ENCODE results near the gene HSPH1.
"Not testable (repeated sequence)": the region's sequence is repeated elsewhere in the genome, so short reads cannot be mapped to it uniquely, and the experiment has no call there.

Gene HSPH1

DNA sequence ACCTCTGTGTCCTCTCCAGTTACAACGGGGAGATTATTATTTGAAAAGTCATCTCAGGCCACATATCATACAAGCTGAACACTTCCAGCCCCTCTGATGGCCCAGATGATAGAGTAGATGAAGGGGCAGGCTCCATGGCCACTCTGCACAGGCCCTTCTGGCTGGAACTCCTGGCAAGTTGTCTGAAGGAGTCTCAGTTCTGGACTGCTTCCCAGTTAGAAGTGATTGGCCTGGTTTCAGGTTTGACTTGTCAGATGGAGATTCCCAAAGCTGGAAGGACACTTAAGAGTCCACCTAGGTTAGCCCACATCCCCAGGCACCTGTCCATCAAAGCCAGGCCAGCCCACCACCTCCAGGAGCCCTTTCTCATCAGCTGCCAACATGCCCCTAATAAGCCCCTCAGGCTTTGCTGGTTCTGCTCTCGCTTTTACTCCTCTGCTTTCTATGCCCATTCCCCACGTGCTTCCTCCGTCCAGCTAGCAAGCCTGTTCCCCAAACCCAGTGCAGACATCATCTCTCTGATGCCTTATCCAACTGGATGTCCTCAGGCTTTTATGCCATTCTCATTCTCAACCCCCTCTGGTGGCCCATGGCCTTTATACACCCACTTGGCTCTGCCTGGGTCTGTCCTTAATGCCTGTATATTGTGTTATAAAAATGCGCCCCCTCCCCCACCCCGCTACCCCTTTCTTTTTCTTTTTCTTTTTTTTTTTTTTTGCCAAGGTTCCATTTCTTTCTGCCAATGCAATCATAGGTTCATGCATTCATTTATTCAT lies 56.5 kb downstream of the HSPH1 start:
- no peak for ATAC-seq (ENCODE audit: low read depth)

GRCh38 chr13:31102905-31103304 lies 58.8 kb downstream of the HSPH1 start:
- no peak for TF ChIP-seq CTCF (IDR thresholded peaks at IDR 0.05; ENCODE audit: poor library complexity, severe bottlenecking)
- Histone ChIP-seq H3K9me3 (ENCODE audit: severe bottlenecking) (no peaks in the 10 kb centered on the region), H3K4me3 (ENCODE audit: severe bottlenecking) (no peak overlapping the region), H3K36me3 (ENCODE audit: low read depth) (no peaks in the 10 kb centered on the region), H3K27ac (ENCODE audit: poor library complexity, severe bottlenecking) (no peak overlapping the region), H3K27me3 (ENCODE audit: insufficient read depth, poor library complexity, severe bottlenecking) (no peaks in the 10 kb centered on the region), H3K4me1 (ENCODE audit: insufficient read depth, poor library complexity, severe bottlenecking) (no peaks in the 10 kb centered on the region)
- DNase-seq (ENCODE audit: low spot score) (no peak), ATAC-seq (ENCODE audit: low read depth) (no peak)

More for the DNA sequence above, 56.5 kb downstream of the HSPH1 start:
- H3K27me3 ChIP-seq (ENCODE audit: insufficient read depth, poor library complexity, severe bottlenecking), result no peaks in the 10 kb centered on the region
- H3K36me3 ChIP-seq (ENCODE audit: low read depth), result no peaks in the 10 kb centered on the region
- no peak for TF ChIP-seq CTCF (IDR thresholded peaks at IDR 0.05; ENCODE audit: poor library complexity, severe bottlenecking)
- H3K4me1 ChIP-seq (ENCODE audit: insufficient read depth, poor library complexity, severe bottlenecking), result no peaks in the 10 kb centered on the region
- H3K4me3 ChIP-seq (ENCODE audit: severe bottlenecking), result no peak overlapping the region
- H3K9me3 ChIP-seq (ENCODE audit: severe bottlenecking), result no peaks in the 10 kb centered on the region
- H3K27ac ChIP-seq (ENCODE audit: poor library complexity, severe bottlenecking), result no peak overlapping the region
- DNase-seq (ENCODE audit: low spot score), result no peak

DNA sequence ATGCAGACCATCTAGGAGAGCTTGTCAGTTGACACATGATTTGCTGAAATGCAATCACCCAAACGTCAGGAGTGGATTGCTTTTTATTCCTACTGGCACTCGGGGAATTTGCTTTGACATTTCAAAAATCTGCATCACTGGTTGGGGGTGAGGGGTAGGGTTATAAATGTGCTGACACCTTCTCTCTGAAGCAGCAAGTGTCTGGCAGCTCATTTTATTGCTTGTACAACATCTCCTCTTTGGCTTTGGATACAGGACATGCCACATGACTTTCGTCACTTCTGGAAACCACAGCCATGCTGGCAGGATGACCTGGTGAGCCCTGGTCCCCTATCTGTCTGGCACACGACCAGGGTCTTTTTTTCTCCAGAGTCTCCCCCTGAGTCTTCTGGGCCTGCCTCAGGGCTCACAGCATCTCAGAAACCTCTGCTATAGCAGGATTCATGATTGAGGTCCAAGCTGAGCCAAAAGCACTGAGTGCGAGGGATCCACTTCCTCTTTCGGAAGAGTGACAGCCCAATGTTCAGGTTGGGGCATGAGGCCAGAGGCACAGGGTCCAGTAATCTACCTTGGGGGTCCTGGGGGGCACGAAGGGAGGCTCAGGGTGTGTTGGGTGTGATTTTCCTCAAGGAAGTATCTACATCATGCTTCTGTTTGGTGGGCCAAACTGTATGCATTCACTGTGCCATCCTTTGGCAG lies 60.1 kb downstream of the HSPH1 start:
- Histone ChIP-seq H3K4me3 (ENCODE audit: severe bottlenecking) (no peak overlapping the region), H3K27me3 (ENCODE audit: insufficient read depth, poor library complexity, severe bottlenecking) (no peaks in the 10 kb centered on the region), H3K27ac (ENCODE audit: poor library complexity, severe bottlenecking) (no peak overlapping the region), H3K9me3 (ENCODE audit: severe bottlenecking) (no peaks in the 10 kb centered on the region), H3K36me3 (ENCODE audit: low read depth) (no peaks in the 10 kb centered on the region), H3K4me1 (ENCODE audit: insufficient read depth, poor library complexity, severe bottlenecking) (peaks cover 3% of the 10 kb centered on the region)
- TF ChIP-seq CTCF (IDR thresholded peaks at IDR 0.05; ENCODE audit: poor library complexity, severe bottlenecking), result no peak
- DNase-seq (ENCODE audit: low spot score) (no peak), ATAC-seq (ENCODE audit: low read depth) (no peak)

GRCh38 chr13:31100721-31101120 lies 61.0 kb downstream of the HSPH1 start:
- Histone ChIP-seq H3K27me3 (ENCODE audit: insufficient read depth, poor library complexity, severe bottlenecking) (no peaks in the 10 kb centered on the region), H3K4me3 (ENCODE audit: severe bottlenecking) (no peak overlapping the region), H3K27ac (ENCODE audit: poor library complexity, severe bottlenecking) (no peak overlapping the region), H3K9me3 (ENCODE audit: severe bottlenecking) (no peaks in the 10 kb centered on the region), H3K36me3 (ENCODE audit: low read depth) (no peaks in the 10 kb centered on the region), H3K4me1 (ENCODE audit: insufficient read depth, poor library complexity, severe bottlenecking) (peaks cover 12% of the 10 kb centered on the region)
- ATAC-seq (ENCODE audit: low read depth), result no peak
- no peak for DNase-seq (ENCODE audit: low spot score)
- TF ChIP-seq CTCF (IDR thresholded peaks at IDR 0.05; ENCODE audit: poor library complexity, severe bottlenecking), result no peak

DNA sequence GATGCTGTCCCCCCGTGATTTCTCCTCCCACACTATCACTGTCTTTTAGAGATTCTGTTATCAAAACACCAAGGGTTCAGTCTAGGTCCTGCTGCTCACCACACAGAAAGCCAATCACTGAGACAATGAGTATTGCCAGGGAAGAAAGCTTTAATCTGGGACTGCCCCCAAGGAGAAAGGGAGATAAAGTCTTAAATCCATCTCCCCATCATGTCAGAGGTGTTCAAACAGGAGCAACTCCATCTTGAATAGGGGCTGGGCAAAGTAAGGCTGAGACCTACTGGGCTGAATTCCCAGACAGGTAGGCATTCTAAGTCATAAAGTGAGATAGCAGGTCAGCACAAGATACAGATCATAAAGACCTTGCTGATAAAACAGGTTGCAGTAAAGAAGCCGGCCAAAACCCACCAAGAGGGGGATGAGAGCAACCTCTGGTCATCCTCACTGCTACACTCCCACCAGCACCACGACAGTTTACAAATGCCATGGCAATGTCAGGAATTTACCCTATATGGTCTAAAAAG lies 63.7 kb downstream of the HSPH1 start:
- not testable (repeated sequence) for H3K27me3 ChIP-seq (ENCODE audit: insufficient read depth, poor library complexity, severe bottlenecking); H3K36me3 ChIP-seq (ENCODE audit: low read depth); ATAC-seq (ENCODE audit: low read depth); H3K9me3 ChIP-seq (ENCODE audit: severe bottlenecking); DNase-seq (ENCODE audit: low spot score); H3K4me3 ChIP-seq (ENCODE audit: severe bottlenecking); H3K27ac ChIP-seq (ENCODE audit: poor library complexity, severe bottlenecking)
- peaks cover 35% of the 10 kb centered on the region for H3K4me1 ChIP-seq (ENCODE audit: insufficient read depth, poor library complexity, severe bottlenecking)
